ENCODE results near the gene H2AZ2. TPM values are rescaled to one million over a fixed set of nuclear protein-coding genes. Genes with fewer than 3 reads are reported as not detected.
"Not testable (repeated sequence)": the region's sequence is repeated elsewhere in the genome, so short reads cannot be mapped to it uniquely, and the experiment has no call there.

H2AZ2 gene
- polyA plus RNA-seq, 2 donors = 70.0 to 93.6 TPM

- not testable (repeated sequence) for H3K4me1 ChIP-seq (ENCODE audit: control insufficient read depth in 2 of 2, insufficient read depth in 2 of 2, low read length in 1 of 2); H3K9me3 ChIP-seq (ENCODE audit: control insufficient read depth in 2 of 2, insufficient read depth in 1 of 2, low read depth in 1 of 2, low read length in 1 of 2); H3K4me3 ChIP-seq (ENCODE audit: low read depth in 1 of 2, low read length in 2 of 2); H3K27ac ChIP-seq (ENCODE audit: low read depth in 2 of 2, low read length in 1 of 2); H3K36me3 ChIP-seq (ENCODE audit: control insufficient read depth in 2 of 2, insufficient read depth in 2 of 2, low read length in 1 of 2); H3K27me3 ChIP-seq (ENCODE audit: control insufficient read depth in 1 of 2, insufficient read depth in 2 of 2, low read length in 2 of 2)
- 94 to 97% methylated on average over 22 to 23 of the region's 23 CpGs for WGBS, 2 donors
These were observed 24.0 kb upstream of the H2AZ2 start for GRCh38 chr7:44871918-44872317.

- WGBS, 2 donors = 91 to 95% methylated on average over 25 to 29 of the region's 29 CpGs
- not testable (repeated sequence) for H3K36me3 ChIP-seq (ENCODE audit: control insufficient read depth in 2 of 2, insufficient read depth in 2 of 2, low read length in 1 of 2)
These were observed 22.9 kb upstream of the H2AZ2 start for GRCh38 chr7:44870780-44871179.

GRCh38 chr7:44870336-44870735 lies 22.4 kb upstream of the H2AZ2 start:
- H3K4me1 ChIP-seq (ENCODE audit: control insufficient read depth in 2 of 2, insufficient read depth in 2 of 2, low read length in 1 of 2); H3K27ac ChIP-seq (ENCODE audit: low read depth in 2 of 2, low read length in 1 of 2); H3K9me3 ChIP-seq (ENCODE audit: control insufficient read depth in 2 of 2, insufficient read depth in 1 of 2, low read depth in 1 of 2, low read length in 1 of 2); H3K36me3 ChIP-seq (ENCODE audit: control insufficient read depth in 2 of 2, insufficient read depth in 2 of 2, low read length in 1 of 2); H3K4me3 ChIP-seq (ENCODE audit: low read depth in 1 of 2, low read length in 2 of 2); H3K27me3 ChIP-seq (ENCODE audit: control insufficient read depth in 1 of 2, insufficient read depth in 2 of 2, low read length in 2 of 2): not testable (repeated sequence)
- WGBS, 2 donors = 86 to 89% methylated on average over 3 of the region's 3 CpGs

More at GRCh38 chr7:44870780-44871179, 22.9 kb upstream of the H2AZ2 start:
- not testable (repeated sequence) for H3K4me1 ChIP-seq (ENCODE audit: control insufficient read depth in 2 of 2, insufficient read depth in 2 of 2, low read length in 1 of 2); H3K27ac ChIP-seq (ENCODE audit: low read depth in 2 of 2, low read length in 1 of 2); H3K9me3 ChIP-seq (ENCODE audit: control insufficient read depth in 2 of 2, insufficient read depth in 1 of 2, low read depth in 1 of 2, low read length in 1 of 2); H3K27me3 ChIP-seq (ENCODE audit: control insufficient read depth in 1 of 2, insufficient read depth in 2 of 2, low read length in 2 of 2); H3K4me3 ChIP-seq (ENCODE audit: low read depth in 1 of 2, low read length in 2 of 2)

- Histone ChIP-seq H3K4me1 (ENCODE audit: control insufficient read depth in 2 of 2, insufficient read depth in 2 of 2, low read length in 1 of 2) (no peaks in the 10 kb centered on the region), H3K4me3 (ENCODE audit: low read depth in 1 of 2, low read length in 2 of 2) (no peak overlapping the region), H3K27ac (ENCODE audit: low read depth in 2 of 2, low read length in 1 of 2) (no peak overlapping the region), H3K27me3 (ENCODE audit: control insufficient read depth in 1 of 2, insufficient read depth in 2 of 2, low read length in 2 of 2) (no peaks in the 10 kb centered on the region), H3K9me3 (ENCODE audit: control insufficient read depth in 2 of 2, insufficient read depth in 1 of 2, low read depth in 1 of 2, low read length in 1 of 2) (no peaks in the 10 kb centered on the region), H3K36me3 (ENCODE audit: control insufficient read depth in 2 of 2, insufficient read depth in 2 of 2, low read length in 1 of 2) (no peaks in the 10 kb centered on the region)
- WGBS, 2 donors = 62 to 63% methylated on average over 4 of the region's 4 CpGs
These were observed 19.4 kb upstream of the H2AZ2 start for GRCh38 chr7:44867073-44867995.

DNA sequence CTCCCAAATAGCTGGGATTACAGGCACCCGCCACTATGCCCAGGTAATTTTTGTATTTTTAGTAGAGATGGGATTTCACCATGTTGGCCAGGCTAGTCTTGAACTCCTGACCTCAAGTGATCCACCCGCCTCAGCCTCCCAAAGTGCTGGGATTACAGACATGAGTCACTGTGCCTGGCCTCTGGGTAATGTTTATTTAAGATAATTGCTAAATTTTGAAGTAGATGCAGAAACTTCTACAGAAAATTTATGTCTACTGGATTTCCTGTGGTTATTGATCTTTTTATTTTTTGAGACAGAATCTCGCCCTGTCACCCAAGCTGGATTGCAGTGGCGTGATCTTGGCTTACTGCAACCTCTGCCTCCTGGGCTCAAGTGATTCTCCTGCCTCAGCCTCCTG lies 14.1 kb upstream of the H2AZ2 start:
- not testable (repeated sequence) for H3K4me3 ChIP-seq (ENCODE audit: low read depth in 1 of 2, low read length in 2 of 2); H3K27me3 ChIP-seq (ENCODE audit: control insufficient read depth in 1 of 2, insufficient read depth in 2 of 2, low read length in 2 of 2); H3K9me3 ChIP-seq (ENCODE audit: control insufficient read depth in 2 of 2, insufficient read depth in 1 of 2, low read depth in 1 of 2, low read length in 1 of 2); H3K36me3 ChIP-seq (ENCODE audit: control insufficient read depth in 2 of 2, insufficient read depth in 2 of 2, low read length in 1 of 2); H3K4me1 ChIP-seq (ENCODE audit: control insufficient read depth in 2 of 2, insufficient read depth in 2 of 2, low read length in 1 of 2); H3K27ac ChIP-seq (ENCODE audit: low read depth in 2 of 2, low read length in 1 of 2)
- WGBS, 2 donors = 54 to 76% methylated on average over 4 of the region's 4 CpGs

DNA sequence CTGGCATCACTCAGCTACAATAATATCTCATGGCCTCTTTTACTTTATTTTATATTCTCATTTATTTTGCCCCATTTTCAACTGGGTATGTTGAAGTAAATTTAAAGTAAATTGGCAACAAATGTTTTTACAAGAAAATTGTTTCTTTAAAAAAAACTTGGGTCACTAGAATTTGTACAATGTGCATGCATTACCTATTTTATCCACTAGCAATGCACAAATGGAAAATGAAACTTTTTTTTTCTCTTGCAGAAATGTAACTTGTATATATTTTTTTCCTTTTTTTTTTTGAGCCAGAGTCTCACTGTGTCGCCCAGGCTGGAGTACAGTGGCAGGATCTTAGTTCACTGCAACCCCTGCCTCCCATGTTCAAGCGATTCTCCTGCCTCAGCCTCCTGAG lies 10.3 kb upstream of the H2AZ2 start:
- 77 to 87% methylated on average over 2 of the region's 2 CpGs for WGBS, 2 donors
- no peak overlapping the region for H3K4me3 ChIP-seq (ENCODE audit: low read depth in 1 of 2, low read length in 2 of 2)
- no peaks in the 10 kb centered on the region for H3K36me3 ChIP-seq (ENCODE audit: control insufficient read depth in 2 of 2, insufficient read depth in 2 of 2, low read length in 1 of 2)
- H3K9me3 ChIP-seq (ENCODE audit: control insufficient read depth in 2 of 2, insufficient read depth in 1 of 2, low read depth in 1 of 2, low read length in 1 of 2) = no peaks in the 10 kb centered on the region
- H3K27me3 ChIP-seq (ENCODE audit: control insufficient read depth in 1 of 2, insufficient read depth in 2 of 2, low read length in 2 of 2) = no peaks in the 10 kb centered on the region
- no peak overlapping the region for H3K27ac ChIP-seq (ENCODE audit: low read depth in 2 of 2, low read length in 1 of 2)
- H3K4me1 ChIP-seq (ENCODE audit: control insufficient read depth in 2 of 2, insufficient read depth in 2 of 2, low read length in 1 of 2) = no peaks in the 10 kb centered on the region

- WGBS, 2 donors = 89 to 91% methylated on average over 8 of the region's 8 CpGs
- Histone ChIP-seq H3K27ac (ENCODE audit: low read depth in 2 of 2, low read length in 1 of 2) (no peak overlapping the region), H3K27me3 (ENCODE audit: control insufficient read depth in 1 of 2, insufficient read depth in 2 of 2, low read length in 2 of 2) (no peaks in the 10 kb centered on the region), H3K4me3 (ENCODE audit: low read depth in 1 of 2, low read length in 2 of 2) (no peak overlapping the region), H3K4me1 (ENCODE audit: control insufficient read depth in 2 of 2, insufficient read depth in 2 of 2, low read length in 1 of 2) (no peaks in the 10 kb centered on the region), H3K36me3 (ENCODE audit: control insufficient read depth in 2 of 2, insufficient read depth in 2 of 2, low read length in 1 of 2) (no peaks in the 10 kb centered on the region), H3K9me3 (ENCODE audit: control insufficient read depth in 2 of 2, insufficient read depth in 1 of 2, low read depth in 1 of 2, low read length in 1 of 2) (no peaks in the 10 kb centered on the region)
These were observed 6.9 kb upstream of the H2AZ2 start for GRCh38 chr7:44854644-44855364.

GRCh38 chr7:44853391-44853790 lies 5.5 kb upstream of the H2AZ2 start:
- H3K9me3 ChIP-seq (ENCODE audit: control insufficient read depth in 2 of 2, insufficient read depth in 1 of 2, low read depth in 1 of 2, low read length in 1 of 2) = no peaks in the 10 kb centered on the region
- H3K27ac ChIP-seq (ENCODE audit: low read depth in 2 of 2, low read length in 1 of 2) = no peak overlapping the region
- no peaks in the 10 kb centered on the region for H3K4me1 ChIP-seq (ENCODE audit: control insufficient read depth in 2 of 2, insufficient read depth in 2 of 2, low read length in 1 of 2)
- no peaks in the 10 kb centered on the region for H3K27me3 ChIP-seq (ENCODE audit: control insufficient read depth in 1 of 2, insufficient read depth in 2 of 2, low read length in 2 of 2)
- no peaks in the 10 kb centered on the region for H3K36me3 ChIP-seq (ENCODE audit: control insufficient read depth in 2 of 2, insufficient read depth in 2 of 2, low read length in 1 of 2)
- 91 to 95% methylated on average over 3 of the region's 3 CpGs for WGBS, 2 donors
- H3K4me3 ChIP-seq (ENCODE audit: low read depth in 1 of 2, low read length in 2 of 2) = no peak overlapping the region

- H3K4me1 ChIP-seq (ENCODE audit: control insufficient read depth in 2 of 2, insufficient read depth in 2 of 2, low read length in 1 of 2) = no peaks in the 10 kb centered on the region
- no peaks in the 10 kb centered on the region for H3K36me3 ChIP-seq (ENCODE audit: control insufficient read depth in 2 of 2, insufficient read depth in 2 of 2, low read length in 1 of 2)
- H3K27ac ChIP-seq (ENCODE audit: low read depth in 2 of 2, low read length in 1 of 2) = no peak overlapping the region
- 83 to 95% methylated on average over 3 of the region's 3 CpGs for WGBS, 2 donors
- H3K4me3 ChIP-seq (ENCODE audit: low read depth in 1 of 2, low read length in 2 of 2) = no peak overlapping the region
- H3K9me3 ChIP-seq (ENCODE audit: control insufficient read depth in 2 of 2, insufficient read depth in 1 of 2, low read depth in 1 of 2, low read length in 1 of 2) = no peaks in the 10 kb centered on the region
- H3K27me3 ChIP-seq (ENCODE audit: control insufficient read depth in 1 of 2, insufficient read depth in 2 of 2, low read length in 2 of 2) = no peaks in the 10 kb centered on the region
These were observed 4.7 kb upstream of the H2AZ2 start for GRCh38 chr7:44852590-44852989.

All from esophagus (tissue), 2 donors.